Caco-2 (cell line): ENCODE results near the gene CGNL1. TPM values are rescaled to one million over a fixed set of nuclear protein-coding genes. Genes with fewer than 3 reads are reported as not detected.

Experiments used
- BruUV-seq: library from RNA; stranded (reverse); fragments of 400-500 nt; replicated peaks from 2 replicates; lab custom pipeline; 2021; lab: Mats Ljungman, UMichigan
- CTCF ChIA-PET: fragments of 300-600 bp; sonication (Branson Sonifier 250); formaldehyde crosslinking; loops from one replicate; lab custom pipeline; 2022; ENCODE audit warnings: antibody characterized with exemption; lab: Charles Lee
- POLR2A ChIA-PET: fragments of 300-600 bp; sonication (Branson Sonifier 250); formaldehyde crosslinking; loops from one replicate; lab custom pipeline; 2022; ENCODE audit warnings: antibody characterized with exemption; lab: Charles Lee
- DNase-seq, 2 experiments: peaks; one replicate each; pipeline versions ENCODE4 v3.0.0 to v3.0.0-alpha.2; 2020 to 2022
- H3K27me3 ChIP-seq: replicated peaks from 2 replicates; pipeline ENCODE4 v1.6.0; 2011; ENCODE audit warnings: low read length; ENCODE audit not compliant: control insufficient read depth, insufficient read depth
- H3K36me3 ChIP-seq: 2 replicates; pipeline ENCODE4 v1.5.1; 2011; ENCODE audit warnings: low read length; ENCODE audit not compliant: control insufficient read depth, insufficient read depth
- H3K4me1 ChIP-seq: fragments of 250-450 bp; sonication (Bioruptor Pico); 2 replicates; pipeline ENCODE4 v1.5.1; 2020; ENCODE audit warnings: mild to moderate bottlenecking
- H3K4me3 ChIP-seq: 2 replicates; pipeline ENCODE4 v1.5.1; 2011; ENCODE audit warnings: low read depth, mild to moderate bottlenecking, control low read depth, low read length
- H3K9me3 ChIP-seq: fragments of 250-450 bp; sonication (Bioruptor Pico); 2 replicates; pipeline ENCODE4 v1.5.1; 2020; ENCODE audit warnings: mild to moderate bottlenecking, moderate library complexity
- H3K27ac Mint-ChIP-seq: one replicate; pipeline ENCODE4 v1.8.0; 2022; ENCODE audit warnings: mixed read lengths; ENCODE audit not compliant: unreplicated experiment
- H3K27me3 Mint-ChIP-seq: one replicate; pipeline ENCODE4 v1.8.0; 2022; ENCODE audit warnings: mixed read lengths; ENCODE audit not compliant: insufficient read depth, unreplicated experiment
- H3K36me3 Mint-ChIP-seq: one replicate; pipeline ENCODE4 v1.8.0; 2022; ENCODE audit warnings: mild to moderate bottlenecking, mixed read lengths; ENCODE audit not compliant: insufficient read depth, unreplicated experiment
- H3K4me1 Mint-ChIP-seq: one replicate; pipeline ENCODE4 v1.8.0; 2022; ENCODE audit warnings: low read depth, mixed read lengths; ENCODE audit not compliant: unreplicated experiment
- H3K4me3 Mint-ChIP-seq: one replicate; pipeline ENCODE4 v1.8.0; 2022; ENCODE audit warnings: mild to moderate bottlenecking, moderate library complexity, mixed read lengths; ENCODE audit not compliant: unreplicated experiment
- H3K9me3 Mint-ChIP-seq: one replicate; pipeline ENCODE4 v1.8.0; 2022; ENCODE audit warnings: mixed read lengths; ENCODE audit not compliant: unreplicated experiment
- CTCF ChIP-seq, 2 experiments: fragments of 200-600 bp in 1 of 2; IDR thresholded peaks; 1 replicate in 1 of 2; 2 replicates in 1 of 2; pipeline versions ENCODE4 v1.5.1 to v1.8.0; 2011 to 2022; ENCODE audit warnings: antibody characterized with exemption in 1 of 2, control low read depth in 1 of 2, inconsistent platforms in 1 of 2, low read depth in 1 of 2, low read length in 1 of 2, mild to moderate bottlenecking in 1 of 2, moderate library complexity in 1 of 2; ENCODE audit not compliant: insufficient read depth in 1 of 2, severe bottlenecking in 1 of 2, unreplicated experiment in 1 of 2
- intact Hi-C: fragments of 100-400 bp; cut with micrococcal nuclease; formaldehyde crosslinking; loops from one replicate; pipeline ENCODE4 v1.10.0; 2022; ENCODE audit not compliant: unreplicated experiment
- total RNA-seq: library from RNA; stranded (reverse); gene quantifications from 2 replicates; pipeline ENCODE4 v1.2.3, GENCODE V29; 2022

Gene CGNL1
- total RNA-seq, 1 experiment from 2014 or later = 8.3 TPM

DNA sequence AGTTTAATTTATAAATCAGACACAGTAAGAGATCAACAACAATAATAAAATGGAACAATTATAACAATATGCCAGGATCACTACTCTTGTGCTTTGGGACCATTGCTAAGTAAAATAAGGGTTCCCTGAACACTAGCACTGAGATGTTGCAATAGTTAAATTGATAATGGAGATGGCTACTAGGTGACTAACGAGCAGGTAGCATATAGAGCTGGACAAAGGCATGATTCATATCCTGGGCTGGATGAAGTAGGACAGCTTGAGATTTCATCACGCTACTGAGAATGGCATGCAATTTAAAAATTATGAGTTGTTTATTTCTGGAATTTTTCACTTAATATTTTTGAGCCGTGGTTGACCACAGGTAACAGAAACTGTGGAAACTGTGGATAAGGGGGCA lies 194.7 kb downstream of the CGNL1 start:
- BruUV-seq = no TSS peak
- CTCF ChIA-PET = no interaction called here
- DNase-seq = no peak
- Mint-ChIP-seq H3K27me3 (no peaks in the 10 kb centered on the region), H3K27ac (no peak overlapping the region), H3K4me1 (no peaks in the 10 kb centered on the region), H3K36me3 (no peaks in the 10 kb centered on the region), H3K4me3 (no peak overlapping the region), H3K9me3 (no peaks in the 10 kb centered on the region)
- intact Hi-C loops = no loop called here
- no peak for TF ChIP-seq CTCF (IDR thresholded peaks at IDR 0.05; ENCODE audit: insufficient read depth in 1 of 2, low read depth in 1 of 2, low read length in 1 of 2, severe bottlenecking in 1 of 2, unreplicated experiment in 1 of 2)
- POLR2A ChIA-PET = no interaction called here
- Histone ChIP-seq H3K9me3 (no peaks in the 10 kb centered on the region), H3K4me3 (no peak overlapping the region), H3K36me3 (no peaks in the 10 kb centered on the region), H3K27me3 (no peaks in the 10 kb centered on the region), H3K4me1 (no peaks in the 10 kb centered on the region)

DNA sequence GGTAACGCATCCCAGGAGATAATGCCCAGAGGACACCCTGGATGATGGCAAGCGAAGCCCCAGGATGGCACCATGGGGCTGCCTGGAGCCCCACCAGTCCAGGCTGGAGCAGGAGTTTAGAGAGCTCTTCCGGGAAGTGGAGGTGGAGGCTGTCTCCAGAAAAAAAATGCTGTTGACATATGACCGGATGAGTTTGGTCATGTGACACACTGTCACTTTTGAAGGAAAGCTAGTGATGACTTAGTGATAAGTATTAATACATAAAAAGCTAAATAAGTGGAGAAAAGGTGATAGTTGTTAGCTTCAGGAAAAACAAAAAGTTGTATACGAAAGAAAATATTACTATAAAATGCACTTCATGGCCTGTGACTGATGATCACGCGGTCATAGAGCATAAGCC lies 195.4 kb downstream of the CGNL1 start:
- H3K27ac Mint-ChIP-seq = no peak overlapping the region
- Histone ChIP-seq H3K27me3 (no peaks in the 10 kb centered on the region), H3K4me3 (no peak overlapping the region), H3K4me1 (no peaks in the 10 kb centered on the region), H3K36me3 (no peaks in the 10 kb centered on the region), H3K9me3 (no peaks in the 10 kb centered on the region)
- no TSS peak for BruUV-seq
- no peak for TF ChIP-seq CTCF (IDR thresholded peaks at IDR 0.05; ENCODE audit: insufficient read depth in 1 of 2, low read depth in 1 of 2, low read length in 1 of 2, severe bottlenecking in 1 of 2, unreplicated experiment in 1 of 2)
- ChIA-PET CTCF (interaction anchor here (0.7 kb wide), 1 partner anchor 11 kb away, joined by 3 read pairs; no protein-coding TSS in a partner anchor), POLR2A (no interaction called here)
- H3K27me3 Mint-ChIP-seq = no peaks in the 10 kb centered on the region
- no peaks in the 10 kb centered on the region for H3K9me3 Mint-ChIP-seq
- H3K4me3 Mint-ChIP-seq = no peak overlapping the region
- no peaks in the 10 kb centered on the region for H3K36me3 Mint-ChIP-seq
- DNase-seq = no peak
- intact Hi-C loops = no loop called here
- H3K4me1 Mint-ChIP-seq = no peaks in the 10 kb centered on the region

GRCh38 chr15:57572468-57572867 lies 196.2 kb downstream of the CGNL1 start:
- H3K27me3 Mint-ChIP-seq = no peaks in the 10 kb centered on the region
- no peak for TF ChIP-seq CTCF (IDR thresholded peaks at IDR 0.05; ENCODE audit: insufficient read depth in 1 of 2, low read depth in 1 of 2, low read length in 1 of 2, severe bottlenecking in 1 of 2, unreplicated experiment in 1 of 2)
- no peaks in the 10 kb centered on the region for H3K36me3 ChIP-seq
- no peaks in the 10 kb centered on the region for H3K9me3 ChIP-seq
- H3K27ac Mint-ChIP-seq = no peak overlapping the region
- peaks cover 2% of the 10 kb centered on the region for H3K4me1 Mint-ChIP-seq
- H3K9me3 Mint-ChIP-seq = no peaks in the 10 kb centered on the region
- DNase-seq = no peak
- no peaks in the 10 kb centered on the region for H3K27me3 ChIP-seq
- ChIA-PET CTCF (interaction anchor here (0.7 kb wide), 1 partner anchor 12 kb away, joined by 3 read pairs; no protein-coding TSS in a partner anchor), POLR2A (no interaction called here)
- no peaks in the 10 kb centered on the region for H3K36me3 Mint-ChIP-seq
- H3K4me3 Mint-ChIP-seq = no peak overlapping the region
- intact Hi-C loops = no loop called here
- peaks cover under 1% of the 10 kb centered on the region; the same call in 1 of the 2 replicates for H3K4me1 ChIP-seq
- no TSS peak for BruUV-seq
- no peak overlapping the region for H3K4me3 ChIP-seq
